GM06990 (cell line): ENCODE data around the gene RUNX3.

ENCODE experiments used
- DNase-seq: peaks from one replicate; pipeline ENCODE4 v3.0.0-alpha.2; 2011; ENCODE audit not compliant: insufficient read length; ENCODE audit errors: extremely low read depth
- H3K27me3 ChIP-seq: replicated peaks from 2 replicates; pipeline ENCODE4 v1.6.0; 2011; ENCODE audit warnings: low read length; ENCODE audit not compliant: control insufficient read depth, insufficient read depth
- H3K36me3 ChIP-seq: 2 replicates; pipeline ENCODE4 v1.5.1; 2011; ENCODE audit warnings: low read length; ENCODE audit not compliant: control insufficient read depth, insufficient read depth
- H3K4me3 ChIP-seq: replicated peaks from 2 replicates; pipeline ENCODE4 v1.5.1; 2011; ENCODE audit warnings: low read depth, mild to moderate bottlenecking, control low read depth, low read length
- CTCF ChIP-seq: IDR thresholded peaks from 2 replicates; pipeline ENCODE4 v1.5.1; 2011; ENCODE audit warnings: low read length, control low read depth, mild to moderate bottlenecking, inconsistent platforms; ENCODE audit not compliant: insufficient read depth, poor library complexity, severe bottlenecking

Gene RUNX3

GRCh38 chr1:24961334-24961733, 31.3 kb upstream of the RUNX3 start:
- DNase-seq, result no peak
- TF ChIP-seq CTCF, result no peak
- Histone ChIP-seq H3K27me3 (no peaks in the 10 kb centered on the region), H3K4me3 (peak overlapping the region; percentile 87), H3K36me3 (peaks cover 6% of the 10 kb centered on the region)

- no peak for TF ChIP-seq CTCF
These were observed 30.2 kb upstream of the RUNX3 start for GRCh38 chr1:24960071-24960801.

GRCh38 chr1:24959623-24959975, 29.5 kb upstream of the RUNX3 start:
- Histone ChIP-seq H3K36me3 (peaks cover 14% of the 10 kb centered on the region), H3K4me3 (no peak overlapping the region), H3K27me3 (no peaks in the 10 kb centered on the region)
- no peak for TF ChIP-seq CTCF
- no peak for DNase-seq

More at GRCh38 chr1:24960071-24960801, 30.2 kb upstream of the RUNX3 start:
- H3K27me3 ChIP-seq, result no peaks in the 10 kb centered on the region
- H3K36me3 ChIP-seq, result peaks cover 12% of the 10 kb centered on the region
- H3K4me3 ChIP-seq, result no peak overlapping the region
- DNase-seq, result no peak

GRCh38 chr1:24958766-24959622, 28.9 kb upstream of the RUNX3 start:
- TF ChIP-seq CTCF, result no peak
- no peak for DNase-seq
- Histone ChIP-seq H3K36me3 (peaks cover 15% of the 10 kb centered on the region), H3K27me3 (no peaks in the 10 kb centered on the region), H3K4me3 (0 out of 2 replicates have a peak overlapping the region, but pooled peaks have one; percentile 7)

- Histone ChIP-seq H3K36me3 (peaks cover 15% of the 10 kb centered on the region), H3K27me3 (no peaks in the 10 kb centered on the region), H3K4me3 (peak overlapping the region; percentile 16)
- no peak for DNase-seq
- no peak for TF ChIP-seq CTCF
These were observed 28.0 kb upstream of the RUNX3 start for GRCh38 chr1:24957808-24958752.
